Testis (tissue), 2 donors: ENCODE measurements around the gene ITGB5.

Experiments
- CTCF ChIP-seq, 3 experiments: fragments of 450-650 bp in 2 of 3; fragments of 200-600 bp in 1 of 3; sonication (generic) in 1 of 3; IDR thresholded peaks; one replicate each; pipeline ENCODE4 v1.5.1; 2016 to 2019; ENCODE audit warnings: antibody characterized with exemption in 3 of 3, mild to moderate bottlenecking in 2 of 3, moderate library complexity in 1 of 3
- POLR2A ChIP-seq: fragments of 450-650 bp; IDR thresholded peaks from one replicate; pipeline ENCODE4 v1.6.1; 2017; ENCODE audit warnings: antibody characterized with exemption, mild to moderate bottlenecking, moderate library complexity

- TF ChIP-seq CTCF (IDR thresholded peaks at IDR 0.05) (no peak), POLR2A (no peak)
Observed at GRCh38 chr3:124879337-124879680, 7.9 kb downstream of the ITGB5 start.
